GM18505 (cell line): ENCODE data around the gene TAS1R3.

Experiments used
- ATAC-seq: cut with Tn5 transposase; IDR thresholded peaks from one replicate; pipeline ENCODE4 v1.9.1; 2021; ENCODE audit not compliant: unreplicated experiment
- POLR2A ChIP-seq: IDR thresholded peaks from 4 replicates; pipeline ENCODE4 v1.6.1; 2011; ENCODE audit warnings: borderline replicate concordance; ENCODE audit not compliant: insufficient read depth, insufficient read length; ENCODE audit errors: extremely low read depth

The TAS1R3 gene

GRCh38 chr1:1356796-1357401 is 25.8 kb downstream of the TAS1R3 start:
- ATAC-seq: no peak
- no peak for TF ChIP-seq POLR2A

- no peak for ATAC-seq
- no peak for TF ChIP-seq POLR2A
Measured at GRCh38 chr1:1357871-1358432, 26.9 kb downstream of the TAS1R3 start.

- no peak for TF ChIP-seq POLR2A
- no peak for ATAC-seq
Measured at GRCh38 chr1:1358433-1359271, 27.6 kb downstream of the TAS1R3 start, which contains the start of gene MXRA8. Gene MXRA8 (minus strand): TSS chr1:1358555. CDS start chr1:1358504, 51 bp downstream.

GRCh38 chr1:1359308-1359663 is 28.2 kb downstream of the TAS1R3 start:
- no peak for ATAC-seq

GRCh38 chr1:1359664-1360468 is 28.8 kb downstream of the TAS1R3 start:
- no peak for TF ChIP-seq POLR2A
- ATAC-seq: no peak

More at GRCh38 chr1:1359308-1359663, 28.2 kb downstream of the TAS1R3 start:
- no peak for TF ChIP-seq POLR2A

- no peak for ATAC-seq
- TF ChIP-seq POLR2A: no peak
Measured at GRCh38 chr1:1360506-1361169, 29.6 kb downstream of the TAS1R3 start.

GRCh38 chr1:1361233-1361981 is 30.3 kb downstream of the TAS1R3 start:
- no peak for TF ChIP-seq POLR2A
- ATAC-seq: no peak

GRCh38 chr1:1361982-1362423 is 30.9 kb downstream of the TAS1R3 start:
- no peak for TF ChIP-seq POLR2A
- ATAC-seq: no peak

GRCh38 chr1:1364266-1364665 is 33.2 kb downstream of the TAS1R3 start:
- no peak for TF ChIP-seq POLR2A
- ATAC-seq: no peak

- no peak for ATAC-seq
- TF ChIP-seq POLR2A: no peak
Measured at GRCh38 chr1:1365875-1366698, 35.0 kb downstream of the TAS1R3 start.

GRCh38 chr1:1366699-1367066 is 35.6 kb downstream of the TAS1R3 start:
- no peak for ATAC-seq
- no peak for TF ChIP-seq POLR2A
